Colon (tissue), 2 donors: Measurements from ENCODE around the gene ZSCAN16.

ENCODE experiments used
- FAIRE-seq: peaks from 2 replicates; lab custom pipeline; 2012; peaks lifted over from hg19 to GRCh38; lab: Jason Lieb, UNC
- donor health status: control.
- donor health status: control.

The ZSCAN16 gene

DNA sequence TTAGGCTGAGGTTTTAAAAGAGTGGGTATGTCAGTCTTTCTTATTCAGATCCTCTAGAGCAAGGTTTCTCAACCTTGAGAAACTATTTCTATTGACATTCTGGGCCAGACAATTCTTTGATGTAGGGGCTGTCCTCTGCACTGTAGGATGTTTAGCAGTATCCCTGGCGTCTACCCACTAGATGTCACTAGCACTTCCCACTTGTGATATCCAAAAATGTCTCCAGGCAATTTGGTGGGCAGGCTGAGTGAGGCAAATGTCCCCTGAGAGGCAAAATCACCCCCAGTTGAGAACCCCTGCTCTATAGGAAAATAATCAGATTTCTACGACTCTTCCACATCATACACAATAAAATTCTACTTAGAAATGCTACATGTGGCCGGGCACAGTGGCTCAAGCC lies 9.6 kb downstream of the ZSCAN16 start:
- FAIRE-seq: no peak

DNA sequence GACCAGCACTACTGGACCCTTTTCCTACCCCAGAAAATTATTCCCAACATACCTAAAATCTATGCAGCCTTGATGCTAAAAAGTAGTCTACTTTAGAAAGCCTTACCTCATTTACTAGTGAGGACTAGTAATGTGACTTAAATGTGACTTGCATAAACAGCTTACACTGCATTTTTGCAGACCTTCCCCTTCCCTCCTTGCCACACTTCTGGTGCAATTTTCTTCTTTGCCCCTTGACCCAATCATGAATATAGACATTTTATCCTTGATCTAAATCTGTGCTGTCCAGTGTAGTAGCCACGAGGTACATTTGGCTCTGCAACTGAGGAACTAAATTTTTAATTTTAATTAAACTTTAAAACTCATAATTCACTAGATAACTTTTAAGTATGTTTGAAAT lies 10.3 kb downstream of the ZSCAN16 start:
- FAIRE-seq: no peak

DNA sequence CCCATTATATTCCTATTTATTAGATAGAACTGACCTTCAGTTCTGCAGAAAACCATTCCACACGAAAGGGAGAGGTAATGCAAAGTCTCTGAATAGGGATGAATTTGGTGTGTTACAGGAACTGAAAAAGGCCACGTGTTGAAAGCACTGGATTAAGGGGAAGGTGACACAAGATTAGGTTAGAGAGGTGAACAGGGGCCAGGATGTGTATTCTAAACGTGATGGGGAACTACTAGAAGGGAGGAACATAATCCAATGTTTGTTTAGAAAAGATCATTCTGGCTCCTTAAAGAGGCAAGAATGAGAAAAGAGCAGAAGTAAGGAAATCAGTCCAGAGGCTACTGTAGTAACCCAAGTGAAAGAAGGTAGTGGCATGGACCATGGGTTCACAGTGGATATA lies 11.0 kb downstream of the ZSCAN16 start:
- FAIRE-seq: no peak

DNA sequence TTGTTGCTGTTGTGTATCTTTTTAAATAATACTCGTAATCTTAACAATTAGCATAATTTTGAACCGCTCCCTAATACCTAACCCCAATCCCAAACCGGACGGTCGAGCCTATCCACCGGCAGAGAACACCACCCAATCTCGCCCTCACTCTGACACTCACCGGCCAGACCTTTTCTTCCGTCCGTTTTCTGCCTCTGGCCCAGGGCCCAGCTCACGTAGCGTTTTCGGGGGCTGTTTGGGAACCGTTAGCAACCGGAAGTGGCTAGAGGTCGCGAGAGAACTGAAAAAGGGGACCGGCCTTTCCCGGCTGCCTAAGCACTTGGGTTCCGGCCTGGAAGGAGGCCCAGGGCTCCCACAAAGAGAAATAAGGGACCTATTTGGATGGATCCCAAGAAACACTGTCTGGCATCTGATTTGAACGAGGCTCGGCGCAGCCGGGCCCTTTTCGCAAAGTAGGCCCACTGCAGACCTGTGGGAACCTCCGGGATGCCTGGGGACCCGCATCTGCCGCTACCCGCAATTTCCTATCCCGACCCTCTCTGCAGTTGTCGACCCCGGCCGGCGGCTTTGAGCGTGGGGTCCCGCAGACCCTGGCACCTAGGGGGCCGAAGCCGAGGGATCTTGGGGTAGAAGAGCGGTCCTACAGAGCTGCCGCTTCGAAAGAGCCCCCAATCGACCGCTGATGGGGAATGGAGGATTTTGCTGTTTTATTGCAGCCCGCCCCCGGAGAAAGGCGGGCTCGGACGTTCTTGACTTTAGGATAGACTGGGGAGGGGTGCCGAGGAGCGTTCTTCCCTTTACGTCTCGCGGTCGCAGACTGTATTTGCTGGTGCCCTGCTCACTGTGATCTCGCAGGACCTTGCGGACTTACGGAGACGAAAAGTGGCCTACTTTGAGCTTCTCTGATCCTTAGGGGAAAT lies 12.4 kb downstream of the ZSCAN16 start:
- no peak for FAIRE-seq

DNA sequence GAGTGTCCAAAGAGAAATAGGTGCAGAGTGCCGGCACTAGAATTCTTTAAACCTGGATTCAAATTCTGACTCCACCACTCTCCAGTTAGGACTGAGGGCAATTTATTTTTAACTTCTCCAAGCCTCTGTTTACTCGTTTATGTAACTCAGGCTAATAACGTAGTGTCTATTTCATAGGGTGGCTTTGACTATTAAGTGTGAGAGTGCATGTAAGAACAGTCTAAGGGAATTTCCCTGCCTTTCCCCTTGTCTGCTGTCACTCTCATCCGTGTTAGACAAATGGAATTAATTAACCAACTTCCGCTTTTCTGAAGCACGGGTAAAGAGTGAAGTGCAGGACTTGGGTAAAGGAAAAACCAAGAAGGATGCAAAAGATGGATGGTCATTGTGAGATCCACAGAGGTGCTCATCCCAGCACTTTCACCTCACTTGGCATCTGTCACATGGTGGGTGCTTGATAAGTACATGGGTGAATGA lies 13.1 kb downstream of the ZSCAN16 start:
- FAIRE-seq: no peak

DNA sequence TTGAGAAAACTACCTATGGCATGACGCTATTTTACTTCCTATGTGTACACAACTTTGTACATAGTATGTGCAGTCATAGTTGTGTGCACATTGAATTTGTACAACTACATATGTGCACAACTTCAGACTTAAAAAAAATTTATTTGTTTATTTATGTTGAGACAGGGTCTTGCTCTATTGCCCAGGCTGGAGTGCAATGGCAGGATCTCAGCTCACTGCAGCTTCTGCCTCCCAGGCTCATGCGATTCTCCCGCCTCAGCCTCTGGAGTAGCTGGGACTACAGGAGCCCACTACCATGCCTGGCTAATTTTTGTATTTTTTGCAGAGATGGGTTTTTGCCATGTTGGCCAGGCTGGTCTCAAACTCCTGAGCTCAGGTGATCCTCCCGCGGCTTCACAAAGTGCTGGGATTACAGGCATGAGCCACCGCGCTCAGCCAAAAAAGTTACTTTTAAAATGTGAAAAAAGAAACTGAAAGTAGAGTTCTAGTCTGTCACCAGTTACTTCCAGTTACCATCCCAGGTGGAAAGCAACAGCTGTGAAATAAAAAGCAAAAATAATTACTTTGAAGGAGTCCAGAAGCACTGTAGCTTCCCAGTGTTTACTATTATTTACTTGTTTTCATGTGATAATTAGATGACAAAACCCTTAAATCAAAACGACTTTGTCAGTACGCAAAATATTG lies 15.6 kb downstream of the ZSCAN16 start:
- FAIRE-seq: no peak

DNA sequence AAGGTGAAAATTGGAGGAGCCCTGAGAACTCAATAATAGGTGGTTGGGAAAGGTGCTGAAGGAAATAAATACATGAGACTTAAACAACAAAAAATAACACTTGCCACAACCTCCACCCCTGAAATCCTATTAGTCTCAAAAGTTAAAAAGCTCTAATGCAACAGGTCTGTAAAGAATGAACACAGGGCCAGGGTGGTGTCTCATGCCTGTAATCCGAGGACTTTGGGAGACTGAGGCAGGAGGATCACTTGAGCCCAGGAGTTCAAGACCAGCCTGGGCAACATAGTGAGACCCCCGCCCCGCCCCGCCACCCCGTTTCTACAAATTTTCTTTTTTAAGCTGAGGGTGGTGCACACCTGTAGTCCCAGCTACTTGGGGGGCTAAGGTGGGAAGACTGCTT lies 16.2 kb downstream of the ZSCAN16 start:
- FAIRE-seq: no peak

DNA sequence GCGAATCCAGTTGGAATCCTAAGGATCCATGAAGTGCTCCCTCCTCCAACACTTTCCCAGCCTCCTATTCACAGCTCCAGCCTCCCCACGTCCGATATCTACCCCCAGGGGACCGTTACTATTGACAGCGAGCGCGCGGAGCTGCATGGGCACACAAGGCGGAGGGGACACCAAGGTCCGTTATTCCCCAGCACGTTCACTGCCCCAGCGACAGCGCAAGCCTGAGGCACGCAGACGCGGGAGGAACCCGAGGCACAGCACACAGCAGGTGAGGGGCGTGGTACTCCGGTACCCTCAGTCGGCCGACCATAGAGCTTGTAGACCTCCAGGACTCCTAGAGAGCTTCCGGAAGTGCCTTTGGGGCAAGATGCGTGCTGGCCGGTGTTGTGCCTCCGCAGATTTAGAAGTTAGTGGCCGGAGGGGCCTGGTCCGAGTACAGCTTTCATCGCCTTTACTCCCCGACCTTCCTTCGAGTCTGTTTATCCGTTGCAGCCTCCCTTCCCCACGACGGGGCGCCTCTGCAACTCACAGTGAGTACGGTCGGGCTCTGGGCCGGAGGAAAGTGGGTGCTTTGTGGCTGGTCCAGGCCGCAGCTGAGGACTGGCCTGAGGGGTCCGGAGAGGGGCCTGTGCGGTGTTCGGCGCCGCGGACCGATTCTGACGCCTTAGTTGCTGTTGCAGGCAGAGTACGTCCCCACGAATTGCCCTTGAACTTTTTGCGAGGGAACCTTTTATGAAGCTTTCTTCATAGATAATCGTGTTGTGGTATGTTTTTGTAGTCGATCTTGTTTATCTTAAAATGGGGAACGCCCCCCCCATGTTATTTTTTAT lies 17.3 kb downstream of the ZSCAN16 start, which contains the start of gene ZKSCAN8:
Gene ZKSCAN8, plus strand, starts transcription at position 384 of the 830 bp plus-strand sequence. CDS start 6,525 bp downstream, outside the sequence.
- FAIRE-seq: no peak

DNA sequence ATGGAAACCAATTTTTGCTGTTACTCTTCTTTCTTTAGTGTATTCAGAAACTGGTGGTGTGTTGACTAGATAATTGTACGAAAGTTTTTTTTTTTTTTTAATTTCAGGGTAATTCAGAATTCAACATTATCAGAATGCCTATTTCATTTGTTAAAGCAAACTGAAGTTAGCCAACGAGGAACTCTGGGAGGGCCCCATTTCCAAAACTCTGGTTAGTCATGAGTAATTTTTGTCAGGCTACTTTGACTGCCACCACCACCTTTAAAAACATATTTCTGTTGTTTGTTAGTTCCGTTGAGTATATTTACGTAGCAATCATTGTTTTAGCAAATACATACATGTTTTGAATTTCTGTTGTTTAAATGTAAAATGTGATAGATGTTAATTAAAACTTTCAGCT lies 18.0 kb downstream of the ZSCAN16 start:
- FAIRE-seq: no peak

DNA sequence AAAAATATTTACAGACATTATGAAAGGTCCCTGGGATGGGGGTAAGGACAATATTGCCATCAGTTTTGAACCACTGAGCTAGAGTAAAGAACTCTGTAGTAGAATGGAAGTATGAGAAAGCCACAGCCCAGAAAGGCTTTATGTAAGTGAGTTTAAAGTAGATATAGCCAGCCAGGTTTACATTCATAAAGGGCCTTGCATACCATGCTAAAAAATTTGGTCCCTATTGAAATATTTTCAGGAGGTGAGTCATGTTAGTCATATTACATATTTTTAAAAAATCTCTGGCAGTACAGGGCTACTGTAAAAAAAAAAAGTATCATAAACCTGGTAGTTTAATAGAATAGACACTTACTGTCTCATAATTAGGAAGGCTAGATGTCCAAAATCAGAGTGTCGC lies 20.8 kb downstream of the ZSCAN16 start:
- no peak for FAIRE-seq

DNA sequence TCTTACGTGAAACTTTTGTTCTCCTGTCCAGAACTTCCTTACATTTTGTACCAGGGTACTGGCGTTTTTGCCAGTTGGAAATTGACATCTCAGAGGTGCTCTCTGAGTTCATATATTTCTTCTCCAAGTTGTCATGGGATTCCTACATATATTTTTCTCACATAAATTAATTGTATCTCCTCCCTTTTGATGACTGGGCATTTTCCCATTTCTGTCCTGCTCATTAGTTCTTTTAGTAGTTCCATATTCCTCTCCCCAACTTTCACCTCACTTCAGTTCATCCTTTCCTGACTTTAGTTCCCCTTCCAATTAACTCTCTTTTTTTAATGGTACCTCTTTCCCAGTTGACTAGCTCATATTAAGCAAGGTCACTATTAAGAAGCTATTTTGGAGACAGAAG lies 28.1 kb downstream of the ZSCAN16 start:
- FAIRE-seq: no peak

DNA sequence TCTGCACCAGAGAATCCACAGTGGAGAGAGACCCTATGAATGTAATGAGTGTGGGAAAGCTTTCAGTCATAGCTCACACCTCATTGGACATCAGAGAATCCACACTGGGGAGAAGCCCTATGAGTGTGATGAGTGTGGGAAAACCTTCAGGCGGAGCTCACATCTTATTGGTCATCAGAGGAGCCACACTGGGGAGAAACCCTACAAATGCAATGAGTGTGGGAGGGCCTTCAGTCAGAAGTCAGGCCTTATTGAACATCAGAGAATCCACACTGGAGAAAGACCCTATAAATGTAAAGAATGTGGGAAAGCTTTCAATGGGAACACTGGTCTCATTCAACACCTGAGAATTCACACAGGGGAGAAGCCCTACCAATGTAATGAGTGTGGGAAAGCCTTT lies 29.1 kb downstream of the ZSCAN16 start:
- FAIRE-seq: no peak

DNA sequence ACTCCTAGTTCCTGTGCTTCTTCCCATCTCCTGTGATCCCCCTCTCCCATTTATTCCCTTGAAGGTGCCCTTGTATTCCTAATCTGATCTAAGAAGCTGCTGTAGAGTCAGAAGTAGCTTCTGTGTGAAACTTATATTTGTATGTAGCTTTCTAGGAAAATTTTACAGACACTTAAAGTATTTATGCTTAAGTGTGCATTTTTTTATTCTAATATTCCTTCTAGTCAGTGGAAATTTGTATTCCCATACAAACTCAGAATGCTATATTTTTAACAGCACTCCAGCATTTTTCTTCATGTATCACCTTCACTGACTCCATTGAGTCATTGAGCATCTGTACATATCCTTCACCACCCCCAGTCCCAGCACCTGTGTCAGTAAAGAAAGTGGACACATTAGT lies 29.9 kb downstream of the ZSCAN16 start:
- no peak for FAIRE-seq

DNA sequence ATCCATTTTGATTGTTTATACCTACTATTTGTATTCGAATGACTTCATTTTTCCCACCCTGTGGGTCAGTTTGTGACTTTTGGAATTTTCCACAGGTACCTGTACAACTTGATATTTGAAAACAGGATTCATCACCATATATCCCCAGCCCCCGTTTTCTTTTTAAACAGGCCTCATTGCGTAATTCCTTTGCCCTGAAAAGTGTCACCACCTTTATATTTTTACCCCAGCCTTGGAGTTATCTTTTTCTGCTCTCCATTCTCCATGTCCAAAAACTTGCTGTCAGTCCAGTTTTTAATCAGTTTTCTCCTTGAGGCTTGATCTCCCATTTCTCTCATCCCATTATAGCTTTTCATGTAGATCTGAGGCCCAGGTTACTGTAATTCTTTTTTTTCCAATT lies 33.9 kb downstream of the ZSCAN16 start:
- no peak for FAIRE-seq

DNA sequence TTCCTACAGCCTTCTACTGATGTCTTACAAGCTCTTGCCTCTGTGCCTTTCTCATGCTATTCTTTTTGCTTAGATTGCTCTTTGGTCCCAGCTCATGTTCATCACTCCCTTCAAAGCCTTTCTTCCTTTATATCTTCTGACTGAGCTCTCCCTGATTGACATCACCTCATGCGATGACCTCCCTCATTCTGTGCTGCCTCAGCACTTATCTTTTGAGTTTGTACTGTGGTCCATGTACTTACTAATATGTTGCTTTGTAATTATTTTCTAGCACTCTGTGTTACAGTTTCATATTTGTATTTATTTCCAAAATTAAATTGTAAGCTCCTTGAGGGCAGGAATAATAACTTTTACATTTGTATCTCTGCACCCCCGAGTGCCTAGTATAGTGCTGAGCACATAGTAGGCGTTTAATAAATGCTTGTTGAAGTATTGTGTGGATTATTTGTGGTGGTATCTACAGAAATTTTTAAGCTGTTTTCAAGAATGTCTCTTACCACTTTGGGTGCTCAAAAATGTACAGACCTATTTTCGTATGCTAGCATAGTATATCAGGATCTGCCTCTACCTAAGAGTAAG lies 34.7 kb downstream of the ZSCAN16 start:
- FAIRE-seq: no peak

DNA sequence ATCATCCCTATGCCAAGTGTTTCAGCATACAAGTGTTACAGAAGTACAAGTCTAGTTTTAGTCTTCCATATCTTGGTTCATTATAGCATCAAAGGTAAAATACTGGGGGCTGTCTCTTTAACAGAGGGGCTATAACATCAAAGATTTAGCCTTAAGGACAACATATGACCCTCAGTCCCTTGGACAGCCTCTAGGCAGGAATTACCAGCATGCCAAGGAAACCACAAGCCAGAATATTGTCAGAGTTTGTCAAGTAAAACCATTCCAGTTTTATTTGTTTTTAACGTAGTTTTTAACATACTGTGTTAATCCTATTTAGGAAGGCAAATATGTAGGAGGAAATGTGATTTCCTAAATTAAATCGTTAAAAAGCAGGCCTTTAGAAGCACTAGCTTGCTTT lies 35.8 kb downstream of the ZSCAN16 start:
- no peak for FAIRE-seq

DNA sequence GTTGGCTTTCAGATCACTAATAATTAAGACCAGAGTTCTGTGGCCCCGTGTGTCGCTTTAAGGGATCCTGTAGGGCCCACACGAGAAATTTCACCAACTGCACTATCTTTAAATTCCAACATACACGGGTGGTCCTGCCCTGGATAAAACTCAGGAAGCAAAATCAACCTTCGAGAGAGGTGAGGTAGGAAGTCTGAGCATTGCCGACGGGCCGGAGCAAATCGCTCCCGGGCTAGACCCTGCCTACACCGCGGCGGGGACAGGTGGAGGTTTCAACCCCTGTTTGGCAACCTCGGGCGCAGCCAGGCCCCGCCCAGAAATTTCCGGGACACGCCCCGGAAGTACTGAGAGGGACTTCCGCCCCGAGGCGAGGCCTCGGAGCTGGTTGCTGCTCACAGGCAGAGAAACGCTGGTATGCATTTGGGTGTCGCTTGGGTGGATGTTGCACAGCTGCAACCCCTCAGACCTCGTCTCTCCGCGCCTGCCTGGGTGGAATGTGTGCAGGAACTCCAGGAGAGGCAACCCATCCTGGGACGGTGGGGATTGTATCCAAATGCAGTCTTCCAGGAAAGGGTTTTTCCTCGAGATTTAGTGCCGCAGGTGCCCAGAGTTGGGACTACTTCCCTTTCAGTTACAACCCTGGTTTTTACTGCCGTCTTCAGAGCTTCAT lies 37.1 kb downstream of the ZSCAN16 start:
- FAIRE-seq: no peak

DNA sequence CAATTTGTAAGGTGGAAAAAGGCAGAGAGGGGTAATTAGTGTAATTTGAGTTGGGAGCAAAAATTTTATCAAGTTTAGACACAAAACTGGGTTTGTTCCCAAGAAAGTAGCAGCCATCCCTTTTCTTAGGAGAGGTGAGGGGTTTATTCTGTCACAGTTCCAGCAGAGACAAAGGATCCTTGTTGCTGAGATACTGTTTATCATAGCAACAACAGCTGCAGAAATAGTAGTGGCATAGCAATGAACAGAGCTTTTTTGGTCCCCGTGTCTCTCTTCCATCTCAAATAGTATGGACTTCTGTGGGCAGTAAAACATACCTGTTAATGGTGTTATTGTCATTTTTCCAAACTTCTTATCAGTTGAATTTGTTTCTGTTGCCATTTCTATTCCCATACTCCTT lies 41.2 kb downstream of the ZSCAN16 start:
- no peak for FAIRE-seq

DNA sequence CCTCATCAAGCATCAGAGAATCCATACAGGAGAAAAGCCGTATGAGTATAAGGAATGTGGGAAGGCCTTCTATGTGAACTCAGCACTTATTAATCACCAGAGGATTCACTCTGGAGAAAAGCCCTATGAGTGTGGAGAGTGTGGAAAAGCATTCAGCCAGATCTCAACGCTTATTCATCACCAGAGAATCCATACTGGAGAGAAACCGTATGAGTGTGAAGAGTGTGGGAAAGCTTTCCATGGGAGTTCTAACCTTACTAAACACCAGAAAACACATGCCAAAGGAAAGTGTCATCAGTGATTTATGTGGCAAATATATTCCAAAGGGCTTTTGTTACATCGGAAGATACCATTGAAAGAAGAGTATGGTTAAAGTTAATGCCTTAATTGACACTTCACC lies 42.7 kb downstream of the ZSCAN16 start:
- no peak for FAIRE-seq

DNA sequence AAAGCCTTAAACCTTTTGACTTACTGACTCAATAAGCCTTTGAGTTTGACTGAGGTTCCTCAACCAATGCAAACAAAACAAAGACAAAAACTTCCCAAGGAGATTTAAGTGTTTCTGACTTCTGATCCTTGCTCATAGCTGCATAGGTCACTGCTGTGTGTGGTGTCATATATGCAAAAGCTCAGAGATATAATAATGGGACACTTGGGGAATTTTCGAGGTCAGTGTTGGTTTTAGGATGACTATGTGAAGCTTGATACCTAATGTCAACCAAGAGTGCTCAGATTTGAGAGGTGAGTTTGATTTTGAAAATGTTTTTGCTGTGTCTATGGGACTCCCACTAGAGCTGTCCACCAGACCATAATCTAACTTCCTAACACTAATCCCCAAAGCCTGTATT lies 43.5 kb downstream of the ZSCAN16 start:
- no peak for FAIRE-seq

DNA sequence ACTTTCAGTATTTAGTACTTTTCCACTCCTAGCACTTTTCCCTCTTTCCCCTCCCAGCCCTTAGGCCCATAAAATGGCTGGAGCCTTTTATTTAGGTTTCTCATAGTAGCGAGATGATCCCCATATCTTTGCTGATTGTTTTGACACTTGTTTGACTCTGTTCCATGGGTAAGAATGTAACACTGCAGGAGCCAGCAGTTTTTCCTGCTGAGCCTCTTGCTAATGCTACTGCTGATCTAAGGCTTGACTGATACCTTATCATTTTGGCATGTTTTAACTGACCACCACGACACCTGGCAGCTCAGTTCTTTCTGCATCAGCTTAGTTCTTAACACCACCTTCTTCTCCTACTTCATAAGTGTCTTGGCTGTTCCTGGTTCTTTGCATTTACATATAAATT lies 46.9 kb downstream of the ZSCAN16 start:
- FAIRE-seq: no peak

DNA sequence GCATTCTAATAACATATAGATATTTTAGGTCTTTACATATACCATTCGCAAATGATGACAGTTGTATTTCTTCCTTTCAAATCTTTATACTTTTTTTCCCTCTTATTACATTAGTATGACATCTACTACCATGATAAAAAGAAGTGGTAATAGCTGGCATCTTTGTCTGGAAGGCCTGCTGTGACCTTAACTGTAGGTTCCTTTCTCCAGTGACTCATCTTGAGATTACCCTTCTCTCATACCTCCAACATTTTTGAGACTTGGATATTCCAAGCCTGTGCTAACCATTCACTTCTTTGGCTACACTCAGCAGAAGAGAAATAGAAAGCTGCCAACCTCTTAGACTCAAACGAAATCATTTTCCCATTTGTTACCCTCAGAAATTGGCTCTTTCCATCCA lies 47.6 kb downstream of the ZSCAN16 start:
- no peak for FAIRE-seq
